Endothelial cell of umbilical vein (primary cell): ENCODE results near the gene KANK2. TPM values are rescaled to one million over a fixed set of nuclear protein-coding genes. Genes with fewer than 3 reads are reported as not detected.

ENCODE experiments used
- BruUV-seq: library from RNA; stranded (reverse); fragments of 400-500 nt; replicated peaks from 2 replicates; lab custom pipeline; 2021; lab: Mats Ljungman, UMichigan
- CTCF ChIA-PET: fragments of 300-600, 350-600 bp; sonication (Branson Sonifier 250); formaldehyde crosslinking; loops from one replicate; lab custom pipeline; 2021; ENCODE audit warnings: antibody characterized with exemption, inconsistent platforms; lab: Charles Lee
- POLR2A ChIA-PET: fragments of 300-600, 350-600 bp; sonication (Branson Sonifier 250); formaldehyde crosslinking; loops from one replicate; lab custom pipeline; 2021; ENCODE audit warnings: antibody characterized with exemption, inconsistent platforms; lab: Charles Lee
- DNase-seq: peaks from one replicate; pipeline ENCODE4 v3.0.0-alpha.2; 2011; ENCODE audit warnings: low read depth, low spot score
- FAIRE-seq: peaks from 2 replicates; lab custom pipeline; 2011; peaks lifted over from hg19 to GRCh38; lab: Jason Lieb, UNC
- H2AFZ ChIP-seq: 2 replicates; pipeline ENCODE4 v1.6.0; 2012; ENCODE audit warnings: low read depth, low read length, control low read depth, inconsistent platforms
- H3K27ac ChIP-seq: 2 replicates; pipeline ENCODE4 v1.5.1; 2011; ENCODE audit warnings: low read depth, mild to moderate bottlenecking, control low read depth, low read length, moderate library complexity; ENCODE audit not compliant: insufficient read depth
- H3K27me3 ChIP-seq, 2 experiments: 2 replicates each; pipeline versions ENCODE4 v1.6.0 to v1.6.1; 2011; ENCODE audit warnings: low read length in 2 of 2, mixed read lengths in 1 of 2; ENCODE audit not compliant: control insufficient read depth in 2 of 2, insufficient read depth in 2 of 2
- H3K36me3 ChIP-seq, 2 experiments: 2 replicates in 1 of 2; 3 replicates in 1 of 2; pipeline ENCODE4 v1.5.1; 2011; ENCODE audit warnings: low read length in 2 of 2, mild to moderate bottlenecking in 1 of 2, moderate library complexity in 1 of 2; ENCODE audit not compliant: control insufficient read depth in 2 of 2, insufficient read depth in 2 of 2; ENCODE audit errors: extremely low read depth in 1 of 2
- H3K4me1 ChIP-seq: 3 replicates; pipeline ENCODE4 v1.5.1; 2011; ENCODE audit warnings: mild to moderate bottlenecking, low read length; ENCODE audit not compliant: control insufficient read depth, insufficient read depth; ENCODE audit errors: extremely low read depth
- H3K4me2 ChIP-seq: 2 replicates; pipeline ENCODE4 v1.6.1; 2011; ENCODE audit warnings: low read length, control low read depth, mixed read lengths; ENCODE audit not compliant: insufficient read depth
- H3K4me3 ChIP-seq, 3 experiments: fragments of 200-600 bp in 1 of 3; sonication (generic), shearing (Covaris generic) in 1 of 3; replicated peaks in 1 of 3; 2 replicates each; pipeline ENCODE4 v1.5.1; 2011 to 2016; ENCODE audit warnings: control low read depth in 3 of 3, low read length in 3 of 3, mild to moderate bottlenecking in 2 of 3, inconsistent platforms in 1 of 3, low read depth in 1 of 3, moderate library complexity in 1 of 3; ENCODE audit not compliant: insufficient read depth in 1 of 3
- H3K79me2 ChIP-seq: 2 replicates; pipeline ENCODE4 v1.6.0; 2012; ENCODE audit warnings: low read length, inconsistent platforms; ENCODE audit not compliant: control insufficient read depth, insufficient read depth
- H3K9ac ChIP-seq: replicated peaks from 2 replicates; pipeline ENCODE3; 2011; ENCODE audit warnings: low read length, control low read depth; ENCODE audit not compliant: insufficient read depth; ENCODE audit errors: extremely low read depth
- H3K9me1 ChIP-seq: replicated peaks from 3 replicates; pipeline ENCODE4 v1.6.0; 2011; ENCODE audit warnings: mild to moderate bottlenecking, low read length; ENCODE audit not compliant: control insufficient read depth, insufficient read depth; ENCODE audit errors: extremely low read depth
- H3K9me3 ChIP-seq: replicated peaks from 2 replicates; pipeline ENCODE4 v1.5.1; 2012; ENCODE audit warnings: low read length, inconsistent platforms; ENCODE audit not compliant: control insufficient read depth, insufficient read depth
- H4K20me1 ChIP-seq: replicated peaks from 2 replicates; pipeline ENCODE3; 2011; ENCODE audit warnings: mild to moderate bottlenecking, low read length; ENCODE audit not compliant: control insufficient read depth, insufficient read depth; ENCODE audit errors: extremely low read depth
- CTCF ChIP-seq, 2 donors: IDR thresholded peaks; 1 replicate in 1 of 2; 2 replicates in 1 of 2; pipeline ENCODE4 v1.5.1; 2011; ENCODE audit warnings: low read length in 2 of 2, mild to moderate bottlenecking in 2 of 2, moderate library complexity in 2 of 2, control low read depth in 1 of 2, inconsistent platforms in 1 of 2, low read depth in 1 of 2; ENCODE audit not compliant: insufficient read depth in 1 of 2; ENCODE audit errors: extremely low read depth in 1 of 2
- EZH2 ChIP-seq: IDR thresholded peaks from 2 replicates; pipeline ENCODE4 v1.6.1; 2012; ENCODE audit warnings: borderline replicate concordance, low read depth, mild to moderate bottlenecking, moderate library complexity, low read length, inconsistent platforms; ENCODE audit not compliant: severe bottlenecking
- FOS ChIP-seq: IDR thresholded peaks from 2 replicates; pipeline ENCODE4 v1.6.1; 2011; ENCODE audit warnings: mild to moderate bottlenecking, low read length, moderate library complexity, borderline replicate concordance; ENCODE audit not compliant: insufficient read depth
- GATA2 ChIP-seq: IDR thresholded peaks from 2 replicates; pipeline ENCODE4 v1.7.0; 2011; ENCODE audit warnings: low read depth, mild to moderate bottlenecking, moderate library complexity, mixed read lengths, low read length; ENCODE audit not compliant: insufficient read length, insufficient read depth
- JUN ChIP-seq: IDR thresholded peaks from 2 replicates; pipeline ENCODE4 v1.6.1; 2011; ENCODE audit warnings: borderline replicate concordance, low read depth; ENCODE audit not compliant: insufficient read length, insufficient read depth
- MAX ChIP-seq: IDR thresholded peaks from 2 replicates; pipeline ENCODE4 v1.6.1; 2011; ENCODE audit not compliant: insufficient read depth, insufficient read length
- MYC ChIP-seq: IDR thresholded peaks from one replicate; pipeline ENCODE4 v1.6.1; 2011; ENCODE audit warnings: mild to moderate bottlenecking, low read depth, low read length
- POLR2A ChIP-seq: IDR thresholded peaks from 2 replicates; pipeline ENCODE4 v1.6.1; 2012; ENCODE audit warnings: low read depth, mild to moderate bottlenecking, control low read depth, low read length
- POLR2AphosphoS5 ChIP-seq: IDR thresholded peaks from 2 replicates; pipeline ENCODE4 v1.6.1; 2012; ENCODE audit warnings: low read depth, mild to moderate bottlenecking, control low read depth, low read length, moderate library complexity; ENCODE audit not compliant: insufficient read depth
- dilution Hi-C: fragments of 300-500 bp; cut with MboI; formaldehyde crosslinking; loops from one replicate; pipeline ENCODE4 v1.15.0; 2019; ENCODE audit warnings: low sequenced_read_pairs; ENCODE audit not compliant: extremely low pct_ligation_motif_present
- intact Hi-C: fragments of 100-400 bp; cut with micrococcal nuclease; formaldehyde crosslinking; loops from one replicate; pipeline ENCODE4 v1.10.0; 2022
- polyA plus RNA-seq, 4 experiments: library from polyadenylated mRNA; depleted of rRNA in 3 of 4; stranded (reverse) in 3 of 4; unstranded in 1 of 4; fragments of >200 nt; gene quantifications; 2 replicates each; pipeline versions ENCODE4 v1.2.1 to v1.2.3, GENCODE V29; 2011 to 2012; ENCODE audit warnings: missing spikeins in 1 of 4
- total RNA-seq: library from RNA; stranded (reverse); gene quantifications from 2 replicates; pipeline ENCODE4 v1.2.3, GENCODE V29; 2021

KANK2 gene
- total and polyA plus RNA-seq, 2 donors (not counting 3 experiments of a cell fraction or from before 2014, with no cell fraction given): 41.7 to 77.9 TPM

GRCh38 chr19:11175920-11176319 is 21.4 kb downstream of the KANK2 start:
- no peaks in the 10 kb centered on the region for H3K9me3 ChIP-seq
- no peak overlapping the region for H3K4me2 ChIP-seq
- intact Hi-C loops: no loop called here
- no peaks in the 10 kb centered on the region for H3K9me1 ChIP-seq
- no peak for TF ChIP-seq GATA2
- no peak for TF ChIP-seq CTCF (IDR thresholded peaks at IDR 0.05; ENCODE audit: extremely low read depth in 1 of 2, insufficient read depth in 1 of 2, low read depth in 1 of 2, low read length in 2 of 2)
- TF ChIP-seq POLR2A: no peak
- no peak for TF ChIP-seq EZH2
- TF ChIP-seq JUN: no peak
- TF ChIP-seq FOS: no peak
- no peak for TF ChIP-seq MYC
- TF ChIP-seq POLR2AphosphoS5: no peak
- TF ChIP-seq MAX: no peak
- H3K27ac ChIP-seq: no peak overlapping the region
- H3K79me2 ChIP-seq: peaks cover 2% of the 10 kb centered on the region
- no TSS peak for BruUV-seq
- H4K20me1 ChIP-seq: no peaks in the 10 kb centered on the region
- POLR2A ChIA-PET: no interaction called here
- dilution Hi-C loops: no loop called here
- DNase-seq (no peak), FAIRE-seq (no peak)
- H3K36me3 ChIP-seq: peaks cover 13 to 34% of the 10 kb centered on the region in 2 experiments
- H3K27me3 ChIP-seq: no peaks in the 10 kb centered on the region
- no peak overlapping the region for H3K4me3 ChIP-seq
- peaks cover 12% of the 10 kb centered on the region for H3K4me1 ChIP-seq
- CTCF ChIA-PET: interaction anchor here (1.3 to 1.6 kb wide), 3 partner anchors 13 to 50 kb away, joined by 3 to 7 read pairs (median 4); no protein-coding TSS in a partner anchor
- no peak overlapping the region for H3K9ac ChIP-seq
- H2AFZ ChIP-seq: no peak overlapping the region
